NOMO-1 treated with dmso at 0.1 percent for 144 hours (cell line): ENCODE measurements around the gene BMP8A.

Source experiments
- DNase-seq: peaks from one replicate; lab custom pipeline; 2025; ENCODE audit not compliant: unreplicated experiment; lab: John Stamatoyannopoulos, UW

BMP8A gene

DNA sequence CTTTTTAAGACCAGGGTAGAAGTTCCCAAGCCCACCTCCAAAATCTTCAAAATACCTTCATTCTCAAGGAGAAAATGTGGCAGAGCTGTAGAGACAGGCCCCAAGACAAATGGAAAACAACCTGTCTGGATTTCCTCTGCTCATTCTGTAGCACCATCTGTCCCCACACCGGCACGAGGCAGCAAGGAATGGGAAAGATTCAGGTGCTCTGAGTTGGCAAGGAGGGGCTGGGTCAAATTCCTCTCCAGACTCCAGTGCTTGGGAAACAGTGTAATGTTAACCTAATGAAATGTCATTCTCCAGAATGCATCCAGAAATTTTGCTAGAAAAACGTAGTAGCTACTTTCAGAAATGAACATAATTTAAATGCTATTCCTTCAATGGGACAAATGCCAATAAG, 75.9 kb downstream of the BMP8A start:
- DNase-seq = no peak

DNA sequence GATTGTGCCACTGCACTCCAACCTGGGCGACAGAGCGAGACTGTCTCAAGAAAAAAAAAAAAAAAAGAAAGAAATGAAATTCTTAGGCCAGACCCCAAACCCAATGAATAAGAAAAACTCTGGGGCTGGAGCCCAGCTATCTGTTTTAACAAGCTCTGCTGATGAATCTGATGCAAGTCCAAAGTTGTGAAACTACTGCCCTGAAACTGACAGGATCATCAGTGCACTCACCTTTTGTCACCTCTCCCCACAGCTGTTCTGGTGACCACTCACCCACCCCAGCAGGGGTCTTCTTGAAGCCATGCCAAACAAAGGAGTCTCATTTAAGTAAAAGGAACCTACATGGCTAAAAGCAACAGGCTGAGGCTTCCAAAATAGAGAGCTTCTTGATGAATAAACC, 76.8 kb downstream of the BMP8A start:
- no peak for DNase-seq

DNA sequence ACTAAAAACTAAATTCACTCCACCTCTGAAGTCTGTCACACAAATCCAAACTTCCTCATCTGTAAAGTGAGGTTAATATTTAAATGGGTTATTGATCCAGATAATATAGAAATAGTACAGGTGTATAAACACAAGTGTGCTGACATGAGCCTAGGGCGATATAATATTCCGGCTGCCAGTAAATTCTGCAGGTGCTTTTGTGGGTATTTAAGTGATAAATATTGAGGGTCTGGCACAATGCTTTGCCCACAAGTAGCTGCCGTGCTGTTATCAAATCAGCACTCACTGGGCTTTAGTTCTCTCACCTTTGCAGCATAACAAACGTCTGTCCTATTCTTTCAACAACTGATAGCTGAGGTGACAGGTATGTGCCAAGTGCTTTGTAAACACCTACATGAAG, 77.6 kb downstream of the BMP8A start:
- no peak for DNase-seq

DNA sequence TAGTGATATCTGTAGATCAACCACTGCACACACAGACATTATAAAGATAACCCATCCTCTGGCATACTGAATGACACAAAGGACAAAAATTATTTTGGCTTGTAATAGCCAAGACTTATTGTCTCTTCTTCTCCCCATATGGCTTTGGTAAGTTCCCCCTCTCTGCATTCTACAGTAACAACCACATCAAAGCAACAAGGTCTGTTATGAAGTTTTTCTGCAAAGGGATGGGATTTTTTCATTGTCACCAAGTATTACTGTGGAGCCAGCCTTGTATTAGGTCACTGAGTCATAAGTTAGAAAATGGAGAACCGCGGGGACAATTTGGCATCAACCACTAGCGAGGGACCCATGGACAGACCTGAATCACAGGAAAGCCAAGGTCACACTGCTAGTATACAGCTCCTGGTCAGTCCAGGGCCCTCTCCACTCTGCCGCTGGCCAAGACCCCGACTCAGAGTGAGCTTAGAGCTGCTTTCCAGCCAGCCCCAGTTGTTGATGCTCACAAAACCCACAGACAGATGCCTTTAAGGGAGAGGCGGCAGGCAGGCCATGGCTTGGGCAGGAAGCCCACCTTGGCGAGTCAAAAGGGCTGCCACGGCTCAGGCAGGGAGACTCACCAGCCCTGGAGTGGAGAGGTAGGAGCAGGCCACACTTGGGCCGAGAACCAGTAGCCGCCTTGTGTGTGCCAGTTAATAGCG, 79.2 kb downstream of the BMP8A start:
- no peak for DNase-seq

DNA sequence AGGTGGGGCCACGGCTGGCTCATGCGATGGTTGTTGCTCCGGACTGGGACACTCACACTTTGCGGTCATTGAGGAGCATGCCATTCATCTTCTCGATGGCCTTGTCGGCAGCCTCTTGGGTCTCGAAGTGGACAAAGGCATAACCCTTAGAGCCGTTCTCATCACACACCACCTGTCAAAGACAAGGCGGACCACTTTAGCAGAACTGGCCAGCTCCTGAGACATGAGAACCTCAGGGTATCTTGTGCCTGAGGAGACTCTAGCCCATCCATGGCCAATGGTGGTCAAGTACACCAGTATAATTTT, 79.7 kb downstream of the BMP8A start:
- DNase-seq = no peak

DNA sequence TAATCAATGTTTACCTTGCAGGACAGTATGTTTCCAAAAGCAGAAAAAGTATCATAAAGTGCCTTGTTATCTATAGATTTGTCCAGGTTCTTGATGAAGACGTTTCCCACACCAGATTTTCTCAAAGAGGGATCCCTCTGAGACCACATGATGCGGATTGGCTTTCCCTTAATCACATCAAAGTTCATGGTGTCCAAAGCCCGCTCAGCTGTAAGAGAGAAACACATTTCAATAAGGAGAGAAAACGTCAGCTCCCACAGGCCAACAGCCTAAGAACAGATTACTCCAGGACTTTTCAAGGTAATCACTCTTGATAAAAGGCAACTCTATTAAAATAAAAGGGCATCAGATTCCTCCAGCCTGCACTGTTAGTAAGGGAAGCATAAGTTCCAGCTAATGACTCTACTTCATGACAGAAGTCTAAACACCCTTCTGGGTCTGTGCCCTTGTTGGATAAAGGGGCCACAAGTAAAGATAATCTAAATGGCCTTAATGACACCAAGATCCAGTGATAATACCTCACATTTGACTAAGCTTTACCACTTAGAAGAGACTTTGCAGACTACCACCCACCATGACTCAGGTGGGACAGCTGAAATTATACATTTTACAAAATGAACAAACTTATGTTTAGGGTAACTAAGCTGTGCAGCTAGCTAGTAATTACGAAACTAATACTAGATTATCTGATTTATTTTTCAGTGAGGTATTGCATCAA, 81.1 kb downstream of the BMP8A start:
- no peak for DNase-seq

DNA sequence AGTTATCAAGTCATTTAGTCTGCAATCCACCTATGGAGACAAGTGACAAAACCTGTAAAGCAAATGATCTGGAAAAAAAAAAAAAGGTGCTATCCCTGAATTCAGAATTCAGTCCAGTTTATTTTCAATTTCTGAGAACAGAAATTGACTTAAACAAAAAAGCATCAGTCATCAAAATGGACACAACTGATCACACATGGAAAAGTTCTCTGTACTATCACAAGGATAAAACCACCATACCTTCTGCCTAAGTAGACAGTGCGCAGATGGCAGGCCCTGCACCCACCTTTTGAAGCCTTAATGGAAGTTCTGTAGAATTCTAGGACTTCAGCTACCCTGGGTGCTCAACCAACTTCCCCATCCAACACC, 81.6 kb downstream of the BMP8A start:
- DNase-seq = no peak

DNA sequence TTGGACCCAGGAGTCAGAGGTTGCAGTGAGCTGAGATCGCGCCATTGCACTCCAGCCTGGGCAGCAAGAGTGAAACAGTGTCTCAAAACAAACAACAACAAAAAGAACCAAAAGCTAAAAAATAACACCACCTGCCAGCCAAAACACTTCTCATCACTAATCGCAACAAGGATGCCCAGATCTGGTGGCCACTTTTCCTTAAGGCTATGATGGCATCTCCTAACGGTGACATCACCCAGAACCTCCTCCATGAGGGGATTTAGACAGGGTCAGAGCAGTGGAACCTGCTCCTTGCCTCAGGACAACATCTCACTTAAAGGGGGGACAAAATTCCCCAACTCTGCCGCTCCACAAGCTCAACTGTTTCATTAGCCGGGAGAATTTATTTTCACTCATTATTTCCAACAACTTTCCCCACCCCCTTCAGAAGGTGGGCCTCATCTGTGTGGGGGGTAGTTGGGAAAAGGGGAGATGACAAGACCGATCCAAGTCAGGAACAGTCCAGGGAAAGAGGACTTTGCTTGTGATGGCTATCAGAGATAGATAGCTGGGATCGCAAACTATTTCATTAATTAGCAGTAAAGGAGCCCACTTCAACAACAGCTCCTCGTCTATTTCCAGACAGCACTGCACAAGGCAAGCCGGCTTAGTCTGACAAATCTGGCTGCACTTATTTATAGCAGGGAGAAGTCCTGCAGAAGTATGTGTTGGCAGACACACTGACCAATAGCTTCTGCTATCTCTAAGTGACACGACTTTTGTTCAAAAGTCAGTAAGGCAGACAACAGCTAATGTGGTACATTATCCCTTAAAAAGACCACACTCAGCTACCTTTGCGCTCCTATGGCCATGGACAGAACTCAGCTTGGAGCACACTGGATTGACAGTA, 82.5 kb downstream of the BMP8A start:
- DNase-seq = no peak

DNA sequence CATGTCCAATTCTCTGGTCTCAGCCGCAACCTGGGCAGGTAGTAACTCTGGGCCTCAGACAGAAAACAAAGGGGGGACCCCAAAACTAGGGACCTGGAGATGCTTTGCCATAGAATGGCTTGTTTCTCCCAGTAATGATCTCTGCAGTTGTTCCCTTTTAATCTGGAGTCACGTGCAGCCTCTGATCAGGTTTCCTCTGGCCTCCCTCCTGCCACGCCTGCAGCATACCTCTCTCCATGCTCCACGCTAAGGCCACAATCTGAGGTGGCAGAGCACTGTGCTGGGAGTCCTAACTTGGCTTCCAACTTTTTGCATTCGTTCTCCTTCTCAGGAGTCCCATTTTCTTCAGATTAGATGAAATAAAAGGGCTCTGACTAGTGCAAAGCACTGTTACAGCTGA, 83.2 kb downstream of the BMP8A start:
- DNase-seq = no peak
